ENCODE results near the gene C14orf119.

DNA sequence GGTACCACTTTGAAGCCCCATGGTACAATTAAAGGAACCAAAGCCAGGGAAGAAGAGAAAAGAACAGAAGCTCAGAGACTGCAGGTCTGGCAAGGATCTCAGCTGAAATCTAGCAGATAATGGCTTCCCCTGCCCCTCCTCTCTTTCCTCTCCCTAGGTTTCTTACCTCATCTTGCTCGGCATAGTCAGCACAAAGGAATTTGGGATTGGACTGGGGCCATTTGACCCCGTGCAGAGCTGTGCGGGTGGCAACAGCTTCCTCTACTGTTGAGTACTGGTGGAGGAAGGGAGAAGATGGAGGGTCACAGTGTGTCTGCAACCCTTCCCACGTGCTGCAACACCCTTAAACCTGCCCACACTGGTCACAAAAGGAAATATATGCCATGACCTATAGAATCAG lies 33.3 kb upstream of the C14orf119 start:
- no peak for TF ChIP-seq CTCF (IDR thresholded peaks at IDR 0.05)
- TF ChIP-seq POLR2A (IDR thresholded peaks at IDR 0.05), result no peak
